GM23248 (cell line): ENCODE results near the gene CREBBP.

ENCODE experiments used
- EZH2 ChIP-seq: fragments of 200-600 bp; sonication (generic); IDR thresholded peaks from 2 replicates; pipeline ENCODE4 v1.6.1; 2018; ENCODE audit warnings: antibody characterized with exemption, mild to moderate bottlenecking; ENCODE audit not compliant: insufficient read depth, poor library complexity, severe bottlenecking
- EZH2phosphoT487 ChIP-seq: fragments of 200-600 bp; sonication (generic); IDR thresholded peaks from 2 replicates; pipeline ENCODE4 v1.6.1; 2018; ENCODE audit warnings: antibody characterized with exemption, moderate library complexity, mild to moderate bottlenecking, low read depth; ENCODE audit not compliant: insufficient read depth

- TF ChIP-seq EZH2 (no peak), EZH2phosphoT487 (no peak)
Observed at GRCh38 chr16:3846595-3847091, 33.9 kb downstream of the CREBBP start.
